K562 (cell line): ENCODE measurements around the gene METAP1D. TPM values are rescaled to one million over a fixed set of nuclear protein-coding genes. Genes with fewer than 3 reads are reported as not detected.

Experiments
- CEBPG ChIP-seq, 3 experiments: fragments of 200-800 bp in 1 of 3; sonication (Bioruptor generic) in 1 of 3; sonication (generic) in 1 of 3; formaldehyde crosslinking in 1 of 3; IDR thresholded peaks in 2 of 3; conservative IDR thresholded peaks in 1 of 3; 2 replicates each; pipeline versions ENCODE4 v1.6.1 to v1.8.0; 2016 to 2022; ENCODE audit warnings: missing compliant biosample characterization in 2 of 3, missing genetic modification characterization in 2 of 3, mild to moderate bottlenecking in 1 of 3, missing genetic modification reagents in 1 of 3
- ELF1 ChIP-seq: fragments of 200-800 bp; sonication (Bioruptor generic); IDR thresholded peaks from 2 replicates; pipeline ENCODE4 v1.6.1; 2016; ENCODE audit warnings: missing genetic modification characterization, missing compliant biosample characterization
- ESRRA ChIP-seq: fragments of 450-650 bp; IDR thresholded peaks from 2 replicates; pipeline ENCODE4 v1.6.1; 2014; ENCODE audit warnings: low read depth, mild to moderate bottlenecking, moderate library complexity, borderline replicate concordance
- JUND ChIP-seq, 2 experiments: IDR thresholded peaks; 2 replicates in 1 of 2; 3 replicates in 1 of 2; pipeline ENCODE4 v1.6.1; 2011; ENCODE audit warnings: borderline replicate concordance in 2 of 2, low read depth in 2 of 2, low read length in 2 of 2, improper control_type of control experiment in 1 of 2, missing biosample characterization in 1 of 2, missing genetic modification characterization in 1 of 2, missing genetic modification reagents in 1 of 2
- MXD1 ChIP-seq: fragments of 250-450 bp; sonication (Bioruptor Pico); IDR thresholded peaks from 2 replicates; pipeline ENCODE4 v1.8.0; 2021; ENCODE audit warnings: borderline replicate concordance, mild to moderate bottlenecking, moderate library complexity; ENCODE audit not compliant: poor library complexity, severe bottlenecking
- PBX2 ChIP-seq, 2 experiments: IDR thresholded peaks in 1 of 2; conservative IDR thresholded peaks in 1 of 2; 2 replicates each; pipeline ENCODE4 v1.6.1; 2016; ENCODE audit warnings: low read depth in 2 of 2, mild to moderate bottlenecking in 1 of 2, missing compliant biosample characterization in 1 of 2, missing genetic modification characterization in 1 of 2, moderate library complexity in 1 of 2
- PHF21A ChIP-seq: fragments of 450-650 bp; IDR thresholded peaks from 2 replicates; pipeline ENCODE4 v1.6.1; 2017; ENCODE audit warnings: low read depth, borderline replicate concordance
- PPARD ChIP-seq: fragments of 250-450 bp; sonication (Bioruptor Pico); IDR thresholded peaks from 2 replicates; pipeline ENCODE4 v1.8.0; 2022; ENCODE audit warnings: inconsistent platforms, mild to moderate bottlenecking, moderate library complexity
- PRPF4 ChIP-seq: fragments of 200-400 bp; formaldehyde crosslinking; IDR thresholded peaks from one replicate; pipeline ENCODE4 v1.6.1; 2017; ENCODE audit warnings: low read length, low read depth, mild to moderate bottlenecking; ENCODE audit not compliant: insufficient read depth, poor library complexity, severe bottlenecking
- TEAD4 ChIP-seq, 2 experiments: sonication (generic) in 1 of 2; formaldehyde crosslinking in 1 of 2; IDR thresholded peaks; 2 replicates each; pipeline versions ENCODE4 v1.6.1 to v1.8.0; 2012 to 2022; ENCODE audit warnings: borderline replicate concordance in 1 of 2, inconsistent platforms in 1 of 2, low read length in 1 of 2, mild to moderate bottlenecking in 1 of 2, missing genetic modification reagents in 1 of 2
- TOE1 ChIP-seq, 2 experiments: fragments of 450-650 bp in 1 of 2; sonication (generic) in 1 of 2; formaldehyde crosslinking in 1 of 2; IDR thresholded peaks; 2 replicates each; pipeline versions ENCODE4 v1.7.1 to v1.8.0; 2016 to 2022; ENCODE audit warnings: borderline replicate concordance in 2 of 2, mild to moderate bottlenecking in 2 of 2, antibody characterized with exemption in 1 of 2, inconsistent platforms in 1 of 2, low read depth in 1 of 2, missing genetic modification reagents in 1 of 2, moderate library complexity in 1 of 2
- ZBTB43 ChIP-seq: sonication (generic); formaldehyde crosslinking; IDR thresholded peaks from 2 replicates; pipeline ENCODE4 v1.8.0; 2023; ENCODE audit warnings: mild to moderate bottlenecking, missing genetic modification reagents
- ZNF347 ChIP-seq: fragments of 450-650 bp; formaldehyde crosslinking; IDR thresholded peaks from 2 replicates; pipeline ENCODE4 v1.4.0; 2020; ENCODE audit warnings: low read depth, mild to moderate bottlenecking, moderate library complexity
- ZNF639 ChIP-seq, 2 experiments: fragments of 200-800 bp in 1 of 2; sonication (Bioruptor generic) in 1 of 2; sonication (generic) in 1 of 2; formaldehyde crosslinking in 1 of 2; IDR thresholded peaks in 1 of 2; conservative IDR thresholded peaks in 1 of 2; 2 replicates each; pipeline versions ENCODE4 v1.5.0 to v1.6.1; 2016 to 2020; ENCODE audit warnings: missing compliant biosample characterization in 1 of 2, missing genetic modification characterization in 1 of 2, missing genetic modification reagents in 1 of 2
- ZNF79 ChIP-seq: fragments of 250-450 bp; sonication (Bioruptor Pico); IDR thresholded peaks from 2 replicates; pipeline ENCODE4 v1.4.0; 2020; ENCODE audit warnings: low read depth, mild to moderate bottlenecking, moderate library complexity
- polyA plus RNA-seq, 8 experiments: library from polyadenylated mRNA; depleted of rRNA in 4 of 8; stranded (reverse) in 5 of 8; unstranded in 3 of 8; fragments of >200 nt; fragmentation: Nextera tagmentation in 2 of 8; fragmentation: Illumina TruSeq in 1 of 8; extraction: Ambion mirVana in 2 of 8; extraction: Trizol in 1 of 8; gene quantifications; 2 replicates each; pipeline versions ENCODE4 v1.2.1 to v1.2.3, GENCODE V29; 2011 to 2014; ENCODE audit warnings: inconsistent platforms in 1 of 8, missing spikeins in 1 of 8
- total RNA-seq, 7 experiments: library from RNA; depleted of rRNA in 6 of 7; stranded (reverse); fragments of >200 nt in 6 of 7; fragmentation: Illumina TruSeq in 2 of 7; extraction: Trizol in 2 of 7; gene quantifications; 2 replicates each; pipeline versions ENCODE4 v1.2.1 to v1.2.3, GENCODE V29; 2011 to 2021; ENCODE audit warnings: low replicate concordance in 1 of 7

The METAP1D gene
- total and polyA plus RNA-seq, 9 of the 15 experiments (the other 6 are each of a cell fraction or from before 2014, with no cell fraction given): 8.0 to 23.4 (median 15.7) TPM

GRCh38 chr2:171999604-172000469 is at the start of gene METAP1D (continued):
- TF ChIP-seq PBX2 (CRISPR knock-in tag; IDR thresholded peaks at IDR 0.05; ENCODE audit: low read depth) (no peak), PBX2 (tag; conservative IDR thresholded peaks at IDR 0.05; ENCODE audit: low read depth) (no peak), TOE1 (IDR thresholded peaks at IDR 0.05; ENCODE audit: borderline replicate concordance) (peak; percentile 94), TOE1 (CRISPR knock-in tag; IDR thresholded peaks at IDR 0.05; ENCODE audit: borderline replicate concordance, low read depth) (peak; percentile 91), PPARD (CRISPR knock-in tag) (no peak), ZNF347 (CRISPR knock-in tag) (no peak), JUND (IDR thresholded peaks at IDR 0.05; ENCODE audit: borderline replicate concordance, low read depth, low read length) (peak; percentile 50), JUND (tag; IDR thresholded peaks at IDR 0.05; ENCODE audit: borderline replicate concordance, low read depth, low read length) (peak; percentile 46; the same call in 2 of the 3 replicates), MXD1 (CRISPR knock-in tag) (peak; percentile 100), ESRRA (peak; percentile 78), ZNF639 (CRISPR knock-in tag; conservative IDR thresholded peaks at IDR 0.05 in 1 of 2, IDR thresholded peaks at IDR 0.05 in 1 of 2) (peak in 1 of 2 experiments; percentile 72; a peak in 2 of 4 replicates), PRPF4 (no peak), ELF1 (tag) (no peak), TEAD4 (IDR thresholded peaks at IDR 0.05; ENCODE audit: low read length) (peak; percentile 69), TEAD4 (CRISPR knock-in tag; IDR thresholded peaks at IDR 0.05; ENCODE audit: borderline replicate concordance) (no peak), PHF21A (no peak), ZBTB43 (CRISPR knock-in tag) (peak; percentile 83), ZNF79 (CRISPR knock-in tag) (no peak), CEBPG (CRISPR knock-in tag; IDR thresholded peaks at IDR 0.05) (peak; percentile 74; the same call in 1 of the 2 replicates), CEBPG (tag; conservative IDR thresholded peaks at IDR 0.05 in 1 of 2, IDR thresholded peaks at IDR 0.05 in 1 of 2) (peak; percentile 45 to 56; a peak in 2 of 4 replicates)
